Measurements from ENCODE around the gene RBBP8NL.

RBBP8NL gene

DNA sequence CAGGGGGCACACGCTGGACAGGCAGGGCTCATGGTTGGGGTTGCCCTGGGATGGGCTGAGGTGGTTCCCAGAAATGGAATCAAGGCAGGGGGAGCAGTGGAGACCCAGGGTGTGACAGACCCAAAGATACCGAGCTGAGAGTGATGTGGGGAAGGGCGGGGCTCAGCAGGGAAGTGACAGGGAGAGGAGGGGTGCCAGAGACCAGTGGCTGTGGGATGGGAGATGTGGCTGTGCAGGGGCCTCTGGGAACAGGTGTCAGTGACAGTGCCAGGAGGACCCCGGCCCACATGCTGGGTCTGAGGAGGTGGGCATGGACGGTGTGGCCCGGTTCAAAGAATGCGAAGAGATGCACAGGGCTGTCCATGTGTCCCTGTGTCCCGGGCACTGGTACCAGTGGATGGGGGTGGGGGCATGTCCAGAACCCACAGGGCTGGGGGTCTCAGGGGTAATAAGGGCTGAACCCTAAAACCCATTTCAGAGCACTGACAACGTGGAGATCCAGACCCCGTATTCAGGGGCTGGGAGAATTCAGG is 21.3 kb downstream of the RBBP8NL start:
- no peak for DNase-seq

GRCh38 chr20:62405108-62405980 is 22.0 kb downstream of the RBBP8NL start:
- no peak for DNase-seq

GRCh38 chr20:62404761-62405107 is 22.6 kb downstream of the RBBP8NL start:
- DNase-seq = no peak

GRCh38 chr20:62404112-62404665 is 23.1 kb downstream of the RBBP8NL start:
- no peak for DNase-seq

GRCh38 chr20:62403331-62403730 is 24.0 kb downstream of the RBBP8NL start:
- DNase-seq = no peak

DNA sequence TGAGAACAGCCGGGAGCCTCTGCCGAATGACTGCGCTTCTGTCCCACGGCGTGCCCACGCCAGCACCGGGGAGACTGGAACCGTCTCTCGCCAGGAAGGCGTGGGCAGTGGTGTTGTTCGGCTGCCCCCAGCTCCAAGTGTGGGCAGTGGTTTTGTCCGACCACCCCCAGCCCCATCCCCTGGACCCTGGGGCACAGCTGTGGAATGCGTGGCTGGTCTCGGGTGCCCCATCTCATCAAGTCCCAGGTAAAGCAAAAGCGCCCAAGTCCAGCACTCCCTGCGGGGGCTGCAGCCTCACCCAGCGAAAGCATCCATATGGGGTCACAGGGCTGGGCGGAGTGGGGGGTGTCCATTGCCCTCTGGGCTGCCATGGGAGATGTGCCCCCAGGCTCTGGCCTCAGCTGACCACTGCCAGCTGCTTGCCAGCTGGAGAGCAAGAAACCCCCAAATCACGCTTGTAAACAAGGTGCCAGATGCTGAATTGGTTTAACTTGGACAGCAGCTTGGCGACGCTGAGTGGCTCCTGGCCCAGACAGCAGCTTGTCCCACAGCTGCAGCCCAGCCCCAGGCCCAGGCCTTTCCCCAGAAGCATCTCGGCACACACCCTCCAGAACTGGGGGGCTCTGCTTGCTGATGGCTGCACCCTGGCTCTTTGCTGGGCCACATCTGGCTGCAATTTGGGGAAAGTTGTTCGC is 24.7 kb downstream of the RBBP8NL start:
- DNase-seq = no peak

GRCh38 chr20:62401331-62401779 is 26.0 kb downstream of the RBBP8NL start:
- no peak for DNase-seq

DNA sequence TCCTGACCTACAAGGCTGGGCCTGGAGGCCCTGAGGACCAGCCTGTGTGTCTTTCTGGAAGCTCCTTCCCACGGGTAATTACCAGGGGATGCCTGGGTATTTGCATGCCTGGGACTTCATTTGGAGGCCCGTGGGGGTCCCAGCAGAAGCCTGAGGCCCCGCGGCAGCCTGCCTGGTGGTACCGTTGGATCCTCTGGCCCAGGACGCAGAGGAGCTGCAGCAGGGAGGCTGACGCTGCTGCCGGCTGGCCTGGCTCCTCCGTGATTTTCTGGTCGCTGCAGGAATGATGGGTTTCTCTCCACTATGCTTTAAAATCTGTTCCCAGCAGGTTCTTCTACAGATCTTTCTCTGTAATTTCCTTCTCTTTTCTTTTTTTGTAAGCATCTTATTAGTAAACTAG is 26.8 kb downstream of the RBBP8NL start:
- no peak for DNase-seq

DNA sequence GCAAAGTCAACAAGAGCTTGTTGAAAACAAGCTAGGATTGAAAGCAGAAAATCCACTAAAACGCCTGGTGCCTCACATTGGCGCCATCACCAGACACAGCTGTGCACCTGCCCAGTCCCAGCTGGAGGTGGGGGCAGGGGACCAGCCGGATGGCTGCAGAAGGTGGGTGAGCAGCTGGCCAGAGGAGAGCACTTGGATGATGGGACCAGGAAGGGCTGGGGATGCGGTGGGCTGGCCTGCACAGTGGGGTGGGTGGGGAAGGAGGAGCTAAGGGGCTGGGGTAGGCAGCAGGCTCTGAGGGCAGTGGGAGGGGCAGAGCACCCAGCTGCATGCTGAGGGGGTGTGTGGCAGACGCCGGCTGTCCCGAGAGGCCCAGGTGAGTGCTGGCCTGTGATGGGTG is 27.3 kb downstream of the RBBP8NL start:
- no peak for DNase-seq

- no peak for DNase-seq
Measured at GRCh38 chr20:62398120-62398821, 29.1 kb downstream of the RBBP8NL start.

DNA sequence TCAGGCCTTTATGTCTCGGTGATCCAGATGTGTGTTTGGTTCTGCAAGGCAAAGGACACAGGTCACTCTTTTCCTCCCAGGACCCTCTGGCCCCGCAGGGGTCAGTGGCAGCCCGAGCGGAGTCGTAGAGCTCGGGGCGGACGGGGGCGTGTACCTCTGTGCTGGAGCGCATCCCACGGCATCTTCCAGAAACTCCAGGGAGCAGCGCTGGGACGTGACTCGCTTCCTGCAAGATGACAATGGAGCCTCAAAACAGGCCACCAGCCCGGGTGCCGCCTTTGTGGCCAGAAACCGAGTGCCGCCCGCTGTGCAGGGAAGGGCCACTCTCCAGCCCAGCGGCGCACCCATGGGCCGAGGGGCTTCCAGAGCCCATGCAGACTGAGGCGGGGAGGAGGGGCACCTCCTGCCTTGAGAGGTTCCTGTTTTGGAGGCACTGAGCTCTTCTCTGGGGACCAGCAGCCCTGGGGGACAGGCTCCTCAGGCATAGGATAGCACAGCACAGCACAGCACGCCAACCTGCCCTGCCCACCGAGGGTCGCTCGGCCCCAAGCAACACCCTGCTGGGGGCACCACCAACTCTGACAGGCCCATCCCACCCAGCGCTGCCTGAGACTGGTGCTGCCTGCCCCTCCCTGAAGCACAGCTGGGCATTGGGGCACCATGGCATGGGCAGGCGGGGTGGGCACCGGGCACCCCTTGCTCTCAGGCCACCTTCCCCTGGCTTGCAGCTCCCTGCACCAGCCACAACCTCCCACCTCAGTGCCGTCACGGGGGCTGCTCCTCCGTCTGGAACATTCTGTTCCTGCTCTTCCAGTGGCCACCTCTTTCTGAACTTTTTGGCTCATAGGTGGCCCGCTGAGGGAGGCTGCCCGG is 30.7 kb downstream of the RBBP8NL start:
- no peak for DNase-seq

DNA sequence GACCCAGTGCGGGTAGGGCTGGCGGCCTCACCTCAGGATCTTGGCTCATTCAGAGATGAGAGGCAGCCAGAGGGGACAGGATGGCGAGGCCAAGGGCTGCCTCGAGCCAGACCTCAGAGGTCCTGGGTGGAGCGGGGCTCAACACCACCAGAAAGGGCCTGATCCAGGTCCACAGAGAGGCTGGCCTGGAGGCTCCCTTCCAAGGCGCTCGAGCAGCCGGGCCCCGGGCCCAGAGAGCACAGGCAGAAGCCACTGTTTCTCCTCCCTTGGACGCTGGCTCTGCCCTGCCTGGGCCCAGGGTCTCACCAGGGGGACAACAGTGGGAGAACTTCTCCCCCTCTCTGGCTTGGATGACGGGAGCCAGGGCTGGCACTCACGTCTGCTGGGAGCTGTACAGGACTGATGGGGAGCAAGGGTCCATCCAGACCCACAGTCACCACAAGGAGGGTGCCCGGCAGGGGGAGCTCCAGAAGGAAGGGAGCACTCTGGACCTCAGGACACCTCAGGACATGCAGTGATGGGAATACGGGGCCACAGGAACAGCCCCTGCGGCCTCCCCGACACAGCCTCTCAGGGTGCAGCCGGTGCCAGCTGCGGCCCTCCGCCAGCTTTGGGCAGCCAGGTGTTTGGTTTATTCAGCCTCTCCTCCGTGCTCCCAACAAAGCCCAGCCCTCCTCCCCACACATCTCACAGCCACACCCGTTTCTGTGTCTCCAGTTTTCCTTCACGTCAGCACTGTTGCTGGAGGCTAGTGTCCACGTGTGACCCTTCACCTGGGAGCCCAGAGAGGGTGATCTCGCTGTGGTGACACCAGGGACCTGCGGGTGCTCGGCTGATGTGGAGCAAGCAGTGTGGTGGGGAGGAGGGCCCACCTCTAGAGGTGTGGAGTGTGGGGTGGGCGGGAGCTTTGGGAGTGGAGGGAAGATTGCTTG is 31.8 kb downstream of the RBBP8NL start:
- DNase-seq = no peak

DNA sequence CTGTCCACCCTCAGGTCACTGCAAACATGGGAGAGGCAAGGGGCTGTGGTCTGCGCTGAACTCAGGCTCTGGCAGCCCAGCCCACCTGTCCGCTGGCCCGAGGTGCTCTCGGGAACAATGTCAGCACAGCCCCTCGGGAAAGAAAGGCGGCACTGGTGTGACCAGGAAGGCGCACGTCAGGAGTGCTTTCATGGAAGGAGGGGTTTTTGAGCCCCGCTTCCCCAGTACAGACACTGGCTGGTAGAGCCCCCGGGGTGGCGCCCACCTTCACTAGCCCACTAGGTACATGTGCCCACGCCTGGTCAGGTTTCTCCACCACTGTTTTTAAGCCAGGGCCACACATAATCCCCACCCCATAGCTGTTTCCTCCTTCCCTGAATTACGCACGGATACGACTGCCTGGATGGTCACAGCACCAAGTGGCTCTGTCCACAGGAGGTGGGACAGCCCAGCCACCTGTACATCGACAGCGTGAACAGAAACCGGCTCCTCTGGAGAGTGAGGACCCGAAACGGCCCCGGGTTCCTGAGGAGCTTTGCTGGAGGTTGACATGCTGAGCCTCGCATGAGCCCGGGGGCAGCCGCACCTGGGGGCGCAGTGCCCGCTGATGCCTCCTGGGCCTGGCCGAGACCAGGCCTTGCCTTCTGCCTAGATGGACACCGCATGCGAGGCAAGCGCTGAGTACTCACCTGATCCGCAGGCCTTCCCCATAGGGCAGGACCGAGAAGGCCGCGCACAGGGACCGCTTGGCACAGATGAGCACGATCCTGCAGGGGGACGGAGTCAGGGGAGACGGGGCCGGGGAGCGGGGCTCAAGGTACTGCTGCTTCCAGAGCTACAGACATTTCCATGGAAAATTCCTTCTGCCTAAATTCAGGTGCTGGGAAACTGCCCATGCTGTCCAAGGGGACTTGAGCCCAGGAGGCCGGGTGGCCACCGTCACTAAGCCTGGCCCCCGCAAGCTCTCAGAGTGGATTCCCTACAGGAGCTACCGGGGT is 32.8 kb downstream of the RBBP8NL start:
- no peak for DNase-seq

DNA sequence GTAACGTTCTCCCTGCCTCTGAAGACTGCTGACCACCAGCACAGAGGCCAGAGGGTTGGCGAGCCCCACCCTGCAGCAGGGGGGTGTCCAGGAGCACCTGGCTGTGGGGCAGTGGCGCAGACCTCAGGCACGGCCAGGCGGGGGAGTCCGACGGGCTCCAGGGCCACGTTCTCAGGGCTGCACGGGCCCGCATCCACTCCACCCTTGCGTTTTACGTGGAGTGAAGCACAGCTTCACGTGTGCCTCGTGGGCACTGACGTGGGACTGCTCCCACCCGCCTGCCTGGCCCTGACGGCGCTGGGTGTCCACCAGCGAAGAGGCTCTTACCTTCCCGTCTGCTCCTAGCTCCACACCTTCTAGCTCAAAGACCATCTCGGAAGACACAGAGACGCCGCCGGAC is 33.5 kb downstream of the RBBP8NL start:
- DNase-seq = no peak

DNA sequence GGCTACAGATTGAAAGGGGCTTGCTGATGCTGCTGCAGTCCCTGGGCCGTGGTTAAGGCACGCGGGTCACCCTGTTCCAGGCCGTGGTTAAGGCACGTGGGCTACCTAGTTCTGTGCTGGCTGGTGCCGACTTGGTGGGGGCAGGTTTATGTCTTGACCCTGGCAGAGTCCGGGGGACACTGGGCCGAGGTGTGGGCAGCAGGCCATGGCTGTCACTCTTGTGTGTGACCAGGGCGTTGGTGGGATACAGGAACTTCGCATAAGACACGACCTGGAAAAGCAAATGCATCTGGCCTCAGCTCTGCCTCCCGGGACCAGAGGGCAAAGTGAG is 34.0 kb downstream of the RBBP8NL start:
- no peak for DNase-seq

GRCh38 chr20:62392621-62393334 is 34.6 kb downstream of the RBBP8NL start:
- no peak for DNase-seq

DNA sequence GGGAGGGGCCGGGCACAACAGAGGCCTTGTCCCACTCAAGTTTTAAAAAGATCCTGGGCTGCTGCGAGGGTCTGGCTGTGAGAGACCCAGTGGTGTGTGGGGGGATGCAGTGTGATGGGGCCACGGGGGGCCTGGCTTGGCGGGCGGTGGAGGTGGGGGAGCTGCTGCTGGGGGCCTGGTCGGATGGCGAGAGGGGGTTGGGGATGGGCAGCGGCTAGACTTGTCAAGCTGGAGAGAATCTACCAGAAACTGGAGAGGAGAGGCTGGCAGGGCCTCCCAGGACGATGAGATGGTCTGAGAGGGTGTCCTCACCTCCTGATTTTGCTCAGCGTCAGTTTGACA is 35.3 kb downstream of the RBBP8NL start:
- no peak for DNase-seq

GRCh38 chr20:62391165-62392076 is 35.9 kb downstream of the RBBP8NL start:
- DNase-seq = no peak
